SK-N-SH (cell line): ENCODE measurements around the gene MAPK9. TPM values are rescaled to one million over a fixed set of nuclear protein-coding genes. Genes with fewer than 3 reads are reported as not detected.

Experiments
- CTCF ChIA-PET: fragments of 300-600, 350-600 bp; formaldehyde crosslinking; extraction: SDS; loops from one replicate; lab custom pipeline; 2021; lab: Yijun Ruan, JAX
- POLR2A ChIA-PET: fragments of 350-600 bp; sonication (Branson Sonifier 250); formaldehyde crosslinking; extraction: SDS; loops from one replicate; lab custom pipeline; 2020; ENCODE audit warnings: antibody characterized with exemption, inconsistent platforms; lab: Yijun Ruan, JAX
- DNase-seq: peaks from one replicate; pipeline ENCODE4 v3.0.0; 2012
- H2AFZ ChIP-seq: fragments of 200-600 bp; sonication (generic); 2 replicates; pipeline ENCODE4 v1.8.1; 2016; ENCODE audit warnings: antibody characterized with exemption, mild to moderate bottlenecking, low read depth
- H3F3A ChIP-seq: fragments of 200-600 bp; sonication (generic); replicated peaks from 2 replicates; pipeline ENCODE3; 2016; ENCODE audit warnings: antibody characterized with exemption, mild to moderate bottlenecking; ENCODE audit not compliant: insufficient read depth
- H3K27ac ChIP-seq, 2 experiments: fragments of 200-500 bp in 1 of 2; fragments of 200-600 bp in 1 of 2; sonication (Bioruptor generic) in 1 of 2; sonication (generic), shearing (Covaris generic) in 1 of 2; 2 replicates each; pipeline versions ENCODE4 v1.5.1 to v1.6.1; 2014 to 2016; ENCODE audit warnings: low read depth in 2 of 2, inconsistent platforms in 1 of 2, low read length in 1 of 2, mild to moderate bottlenecking in 1 of 2, mixed read lengths in 1 of 2
- H3K27me3 ChIP-seq: fragments of 200-600 bp; sonication (generic), shearing (Covaris generic); 2 replicates; pipeline ENCODE4 v1.6.1; 2016; ENCODE audit warnings: mixed run types; ENCODE audit not compliant: insufficient read depth
- H3K36me3 ChIP-seq, 2 experiments: fragments of 200-500 bp in 1 of 2; fragments of 200-600 bp in 1 of 2; sonication (Bioruptor generic) in 1 of 2; sonication (generic) in 1 of 2; replicated peaks in 1 of 2; 2 replicates each; pipeline versions ENCODE3 to v1.5.1; 2014 to 2016; ENCODE audit warnings: low read length in 1 of 2, mild to moderate bottlenecking in 1 of 2; ENCODE audit not compliant: insufficient read depth in 2 of 2, control insufficient read depth in 1 of 2
- H3K4me1 ChIP-seq, 2 experiments: fragments of 200-500 bp in 1 of 2; fragments of 200-600 bp in 1 of 2; sonication (Bioruptor generic) in 1 of 2; sonication (generic), shearing (Covaris generic) in 1 of 2; 2 replicates each; pipeline versions ENCODE4 v1.5.1 to v1.6.1; 2014 to 2016; ENCODE audit warnings: low read depth in 1 of 2, low read length in 1 of 2, mixed run types in 1 of 2; ENCODE audit not compliant: insufficient read depth in 2 of 2, control insufficient read depth in 1 of 2
- H3K4me2 ChIP-seq: fragments of 200-600 bp; sonication (generic), shearing (Covaris generic); 2 replicates; pipeline ENCODE4 v1.6.1; 2017; ENCODE audit warnings: mixed run types
- H3K4me3 ChIP-seq, 2 experiments: fragments of 200-500 bp in 1 of 2; fragments of 200-600 bp in 1 of 2; sonication (Bioruptor generic) in 1 of 2; sonication (generic), shearing (Covaris generic) in 1 of 2; 2 replicates each; pipeline versions ENCODE4 v1.5.1 to v1.8.1; 2014 to 2016; ENCODE audit warnings: low read depth in 2 of 2, inconsistent platforms in 1 of 2, low read length in 1 of 2, mild to moderate bottlenecking in 1 of 2, mixed read lengths in 1 of 2, moderate library complexity in 1 of 2
- H3K79me2 ChIP-seq: fragments of 200-600 bp; sonication (generic); 2 replicates; pipeline ENCODE4 v1.8.1; 2017; ENCODE audit warnings: mild to moderate bottlenecking; ENCODE audit not compliant: insufficient read depth
- H3K9ac ChIP-seq: fragments of 200-600 bp; sonication (generic); 2 replicates; pipeline ENCODE4 v1.6.1; 2017; ENCODE audit warnings: mixed run types
- H3K9me2 ChIP-seq: fragments of 200-600 bp; sonication (generic); 2 replicates; pipeline ENCODE4 v1.6.1; 2017; ENCODE audit warnings: mixed run types
- H3K9me3 ChIP-seq: fragments of 200-600 bp; sonication (generic); 2 replicates; pipeline ENCODE4 v1.6.1; 2017; ENCODE audit warnings: mixed run types, mild to moderate bottlenecking, moderate library complexity
- H4K20me1 ChIP-seq: fragments of 200-600 bp; sonication (generic); 2 replicates; pipeline ENCODE4 v1.6.1; 2017; ENCODE audit warnings: mild to moderate bottlenecking, mixed run types; ENCODE audit not compliant: insufficient read depth
- FOXM1 ChIP-seq: IDR thresholded peaks from 2 replicates; pipeline ENCODE4 v1.4.0; 2012; ENCODE audit warnings: low read depth, mild to moderate bottlenecking
- NRF1 ChIP-seq: IDR thresholded peaks from 2 replicates; pipeline ENCODE4 v1.6.1; 2012; ENCODE audit warnings: low read depth, mild to moderate bottlenecking, low read length
- RFX5 ChIP-seq: IDR thresholded peaks from 2 replicates; pipeline ENCODE4 v1.6.1; 2012; ENCODE audit warnings: mild to moderate bottlenecking, improper control_type of control experiment, low read length
- RXRA ChIP-seq: IDR thresholded peaks from 2 replicates; pipeline ENCODE4 v1.4.0; 2012; ENCODE audit warnings: low read depth, mild to moderate bottlenecking, borderline replicate concordance
- TEAD4 ChIP-seq: IDR thresholded peaks from 2 replicates; pipeline ENCODE4 v1.4.0; 2012; ENCODE audit warnings: mild to moderate bottlenecking, borderline replicate concordance; ENCODE audit not compliant: insufficient read depth
- WGBS: methylation state at CpG from one replicate; pipeline ENCODE4 v1.1.6; 2017; ENCODE audit warnings: low lambda C conversion rate; 5-methylcytosine and 5-hydroxymethylcytosine counted together
- polyA plus RNA-seq, 3 experiments: library from polyadenylated mRNA; depleted of rRNA; stranded (reverse); fragments of >200 nt; gene quantifications; 2 replicates each; pipeline ENCODE4 v1.2.3, GENCODE V29; 2012
- TF ChIP-seq, protein P1 (sequence below): IDR thresholded peaks from 2 replicates; pipeline ENCODE4 v1.4.0; 2012; ENCODE audit warnings: low read depth
- TF ChIP-seq, protein P2 (sequence below): IDR thresholded peaks from 2 replicates; pipeline ENCODE4 v1.4.0; 2012; ENCODE audit warnings: low read depth, borderline replicate concordance

MAPK9 gene
- polyA plus RNA-seq, 1 of the 3 experiments (the other 2 are of a cell fraction), result 23.9 TPM

- H3K27me3 ChIP-seq, result no peaks in the 10 kb centered on the region
- 82% methylated on average over 22 of the region's 22 CpGs for WGBS
- POLR2A ChIA-PET, result no interaction called here
- TF ChIP-seq, protein P1, sequence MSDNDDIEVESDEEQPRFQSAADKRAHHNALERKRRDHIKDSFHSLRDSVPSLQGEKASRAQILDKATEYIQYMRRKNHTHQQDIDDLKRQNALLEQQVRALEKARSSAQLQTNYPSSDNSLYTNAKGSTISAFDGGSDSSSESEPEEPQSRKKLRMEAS, result no peak
- TF ChIP-seq, all 33 proteins: peak for 0
- H3K4me2 ChIP-seq, result no peak overlapping the region
- no peaks in the 10 kb centered on the region for H3K9me3 ChIP-seq
- H3K9me2 ChIP-seq, result no peaks in the 10 kb centered on the region
- peaks cover 6% of the 10 kb centered on the region for H3F3A ChIP-seq
- H3K79me2 ChIP-seq, result no peaks in the 10 kb centered on the region
- H4K20me1 ChIP-seq, result no peaks in the 10 kb centered on the region
- no peak overlapping the region for H2AFZ ChIP-seq
- no peak overlapping the region for H3K9ac ChIP-seq
- no peak for DNase-seq
- no peak overlapping the region for H3K27ac ChIP-seq
- H3K4me1 ChIP-seq, result peaks cover 0 to 9% of the 10 kb centered on the region in 2 experiments; a peak in 1 of 4 replicates
- no peaks in the 10 kb centered on the region for H3K36me3 ChIP-seq
- CTCF ChIA-PET, result interaction anchor here (1.5 to 10.1 kb wide), 3 partner anchors 11 to 45 kb away, joined by 6 to 89 read pairs (median 7); no protein-coding TSS in a partner anchor
- H3K4me3 ChIP-seq, result no peak overlapping the region
Measured at GRCh38 chr5:180338001-180338707, 46.3 kb upstream of the MAPK9 start.

- WGBS, result 86% methylated on average over 25 of the region's 34 CpGs
- H3K36me3 ChIP-seq, result no peaks in the 10 kb centered on the region
- no peak overlapping the region for H3K4me2 ChIP-seq
- TF ChIP-seq FOXM1 (no peak), RXRA (no peak), TEAD4 (no peak), NRF1 (no peak), RFX5 (no peak)
- TF ChIP-seq, protein P2, sequence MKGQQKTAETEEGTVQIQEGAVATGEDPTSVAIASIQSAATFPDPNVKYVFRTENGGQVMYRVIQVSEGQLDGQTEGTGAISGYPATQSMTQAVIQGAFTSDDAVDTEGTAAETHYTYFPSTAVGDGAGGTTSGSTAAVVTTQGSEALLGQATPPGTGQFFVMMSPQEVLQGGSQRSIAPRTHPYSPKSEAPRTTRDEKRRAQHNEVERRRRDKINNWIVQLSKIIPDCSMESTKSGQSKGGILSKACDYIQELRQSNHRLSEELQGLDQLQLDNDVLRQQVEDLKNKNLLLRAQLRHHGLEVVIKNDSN, result no peak
- peaks cover 0 to 9% of the 10 kb centered on the region in 2 experiments; a peak in 2 of 4 replicates for H3K4me1 ChIP-seq
- no peak overlapping the region for H3K27ac ChIP-seq
- POLR2A ChIA-PET, result no interaction called here
- H3K4me3 ChIP-seq, result no peak overlapping the region
- H3K27me3 ChIP-seq, result no peaks in the 10 kb centered on the region
- no peaks in the 10 kb centered on the region for H3K79me2 ChIP-seq
- no peaks in the 10 kb centered on the region for H3K9me2 ChIP-seq
- no peaks in the 10 kb centered on the region for H3K9me3 ChIP-seq
- DNase-seq, result no peak
- no peak overlapping the region for H2AFZ ChIP-seq
- peaks cover 10% of the 10 kb centered on the region for H3F3A ChIP-seq
- CTCF ChIA-PET, result interaction anchor here (1.0 to 11.1 kb wide), 3 partner anchors 9 to 43 kb away, joined by 6 to 171 read pairs (median 89); partner anchors contain the start of gene MAPK9
- no peaks in the 10 kb centered on the region for H4K20me1 ChIP-seq
- no peak overlapping the region for H3K9ac ChIP-seq
Measured at GRCh38 chr5:180336234-180337020, 44.5 kb upstream of the MAPK9 start.
